Endothelial cell of umbilical vein (primary cell): ENCODE data around the gene FBXW4. TPM values are rescaled to one million over a fixed set of nuclear protein-coding genes. Genes with fewer than 3 reads are reported as not detected.

Source experiments
- BruUV-seq: library from RNA; stranded (reverse); fragments of 400-500 nt; replicated peaks from 2 replicates; lab custom pipeline; 2021; lab: Mats Ljungman, UMichigan
- CTCF ChIA-PET: fragments of 300-600, 350-600 bp; sonication (Branson Sonifier 250); formaldehyde crosslinking; loops from one replicate; lab custom pipeline; 2021; ENCODE audit warnings: antibody characterized with exemption, inconsistent platforms; lab: Charles Lee
- POLR2A ChIA-PET: fragments of 300-600, 350-600 bp; sonication (Branson Sonifier 250); formaldehyde crosslinking; loops from one replicate; lab custom pipeline; 2021; ENCODE audit warnings: antibody characterized with exemption, inconsistent platforms; lab: Charles Lee
- DNase-seq: peaks from one replicate; pipeline ENCODE4 v3.0.0-alpha.2; 2011; ENCODE audit warnings: low read depth, low spot score
- FAIRE-seq: peaks from 2 replicates; lab custom pipeline; 2011; peaks lifted over from hg19 to GRCh38; lab: Jason Lieb, UNC
- H2AFZ ChIP-seq: 2 replicates; pipeline ENCODE4 v1.6.0; 2012; ENCODE audit warnings: low read depth, low read length, control low read depth, inconsistent platforms
- H3K27ac ChIP-seq: 2 replicates; pipeline ENCODE4 v1.5.1; 2011; ENCODE audit warnings: low read depth, mild to moderate bottlenecking, control low read depth, low read length, moderate library complexity; ENCODE audit not compliant: insufficient read depth
- H3K27me3 ChIP-seq, 2 experiments: 2 replicates each; pipeline versions ENCODE4 v1.6.0 to v1.6.1; 2011; ENCODE audit warnings: low read length in 2 of 2, mixed read lengths in 1 of 2; ENCODE audit not compliant: control insufficient read depth in 2 of 2, insufficient read depth in 2 of 2
- H3K36me3 ChIP-seq, 2 experiments: 2 replicates in 1 of 2; 3 replicates in 1 of 2; pipeline ENCODE4 v1.5.1; 2011; ENCODE audit warnings: low read length in 2 of 2, mild to moderate bottlenecking in 1 of 2, moderate library complexity in 1 of 2; ENCODE audit not compliant: control insufficient read depth in 2 of 2, insufficient read depth in 2 of 2; ENCODE audit errors: extremely low read depth in 1 of 2
- H3K4me1 ChIP-seq: 3 replicates; pipeline ENCODE4 v1.5.1; 2011; ENCODE audit warnings: mild to moderate bottlenecking, low read length; ENCODE audit not compliant: control insufficient read depth, insufficient read depth; ENCODE audit errors: extremely low read depth
- H3K4me2 ChIP-seq: 2 replicates; pipeline ENCODE4 v1.6.1; 2011; ENCODE audit warnings: low read length, control low read depth, mixed read lengths; ENCODE audit not compliant: insufficient read depth
- H3K4me3 ChIP-seq, 3 experiments: fragments of 200-600 bp in 1 of 3; sonication (generic), shearing (Covaris generic) in 1 of 3; replicated peaks in 1 of 3; 2 replicates each; pipeline ENCODE4 v1.5.1; 2011 to 2016; ENCODE audit warnings: control low read depth in 3 of 3, low read length in 3 of 3, mild to moderate bottlenecking in 2 of 3, inconsistent platforms in 1 of 3, low read depth in 1 of 3, moderate library complexity in 1 of 3; ENCODE audit not compliant: insufficient read depth in 1 of 3
- H3K79me2 ChIP-seq: 2 replicates; pipeline ENCODE4 v1.6.0; 2012; ENCODE audit warnings: low read length, inconsistent platforms; ENCODE audit not compliant: control insufficient read depth, insufficient read depth
- H3K9ac ChIP-seq: replicated peaks from 2 replicates; pipeline ENCODE3; 2011; ENCODE audit warnings: low read length, control low read depth; ENCODE audit not compliant: insufficient read depth; ENCODE audit errors: extremely low read depth
- H3K9me1 ChIP-seq: replicated peaks from 3 replicates; pipeline ENCODE4 v1.6.0; 2011; ENCODE audit warnings: mild to moderate bottlenecking, low read length; ENCODE audit not compliant: control insufficient read depth, insufficient read depth; ENCODE audit errors: extremely low read depth
- H3K9me3 ChIP-seq: replicated peaks from 2 replicates; pipeline ENCODE4 v1.5.1; 2012; ENCODE audit warnings: low read length, inconsistent platforms; ENCODE audit not compliant: control insufficient read depth, insufficient read depth
- H4K20me1 ChIP-seq: replicated peaks from 2 replicates; pipeline ENCODE3; 2011; ENCODE audit warnings: mild to moderate bottlenecking, low read length; ENCODE audit not compliant: control insufficient read depth, insufficient read depth; ENCODE audit errors: extremely low read depth
- CTCF ChIP-seq, 2 donors: IDR thresholded peaks; 1 replicate in 1 of 2; 2 replicates in 1 of 2; pipeline ENCODE4 v1.5.1; 2011; ENCODE audit warnings: low read length in 2 of 2, mild to moderate bottlenecking in 2 of 2, moderate library complexity in 2 of 2, control low read depth in 1 of 2, inconsistent platforms in 1 of 2, low read depth in 1 of 2; ENCODE audit not compliant: insufficient read depth in 1 of 2; ENCODE audit errors: extremely low read depth in 1 of 2
- EZH2 ChIP-seq: IDR thresholded peaks from 2 replicates; pipeline ENCODE4 v1.6.1; 2012; ENCODE audit warnings: borderline replicate concordance, low read depth, mild to moderate bottlenecking, moderate library complexity, low read length, inconsistent platforms; ENCODE audit not compliant: severe bottlenecking
- FOS ChIP-seq: IDR thresholded peaks from 2 replicates; pipeline ENCODE4 v1.6.1; 2011; ENCODE audit warnings: mild to moderate bottlenecking, low read length, moderate library complexity, borderline replicate concordance; ENCODE audit not compliant: insufficient read depth
- GATA2 ChIP-seq: IDR thresholded peaks from 2 replicates; pipeline ENCODE4 v1.7.0; 2011; ENCODE audit warnings: low read depth, mild to moderate bottlenecking, moderate library complexity, mixed read lengths, low read length; ENCODE audit not compliant: insufficient read length, insufficient read depth
- JUN ChIP-seq: IDR thresholded peaks from 2 replicates; pipeline ENCODE4 v1.6.1; 2011; ENCODE audit warnings: borderline replicate concordance, low read depth; ENCODE audit not compliant: insufficient read length, insufficient read depth
- MYC ChIP-seq: IDR thresholded peaks from one replicate; pipeline ENCODE4 v1.6.1; 2011; ENCODE audit warnings: mild to moderate bottlenecking, low read depth, low read length
- POLR2A ChIP-seq: IDR thresholded peaks from 2 replicates; pipeline ENCODE4 v1.6.1; 2012; ENCODE audit warnings: low read depth, mild to moderate bottlenecking, control low read depth, low read length
- POLR2AphosphoS5 ChIP-seq: IDR thresholded peaks from 2 replicates; pipeline ENCODE4 v1.6.1; 2012; ENCODE audit warnings: low read depth, mild to moderate bottlenecking, control low read depth, low read length, moderate library complexity; ENCODE audit not compliant: insufficient read depth
- dilution Hi-C: fragments of 300-500 bp; cut with MboI; formaldehyde crosslinking; loops from one replicate; pipeline ENCODE4 v1.15.0; 2019; ENCODE audit warnings: low sequenced_read_pairs; ENCODE audit not compliant: extremely low pct_ligation_motif_present
- intact Hi-C: fragments of 100-400 bp; cut with micrococcal nuclease; formaldehyde crosslinking; loops from one replicate; pipeline ENCODE4 v1.10.0; 2022
- polyA plus RNA-seq, 4 experiments: library from polyadenylated mRNA; depleted of rRNA in 3 of 4; stranded (reverse) in 3 of 4; unstranded in 1 of 4; fragments of >200 nt; gene quantifications; 2 replicates each; pipeline versions ENCODE4 v1.2.1 to v1.2.3, GENCODE V29; 2011 to 2012; ENCODE audit warnings: missing spikeins in 1 of 4
- total RNA-seq: library from RNA; stranded (reverse); gene quantifications from 2 replicates; pipeline ENCODE4 v1.2.3, GENCODE V29; 2021
- TF ChIP-seq, protein P1 (sequence below): IDR thresholded peaks from 2 replicates; pipeline ENCODE4 v1.6.1; 2011; ENCODE audit not compliant: insufficient read depth, insufficient read length

Gene FBXW4
- total and polyA plus RNA-seq, 2 donors (not counting 3 experiments of a cell fraction or from before 2014, with no cell fraction given) = 20.8 to 21.1 TPM

- H3K9me1 ChIP-seq = no peaks in the 10 kb centered on the region
- no peak for TF ChIP-seq POLR2A
- TF ChIP-seq MYC = no peak
- TF ChIP-seq, protein P1, sequence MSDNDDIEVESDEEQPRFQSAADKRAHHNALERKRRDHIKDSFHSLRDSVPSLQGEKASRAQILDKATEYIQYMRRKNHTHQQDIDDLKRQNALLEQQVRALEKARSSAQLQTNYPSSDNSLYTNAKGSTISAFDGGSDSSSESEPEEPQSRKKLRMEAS = no peak
- no peak for TF ChIP-seq POLR2AphosphoS5
- TF ChIP-seq GATA2 = no peak
- no peak for TF ChIP-seq JUN
- no peak for TF ChIP-seq FOS
- TF ChIP-seq EZH2 = no peak
- TF ChIP-seq CTCF (IDR thresholded peaks at IDR 0.05; ENCODE audit: extremely low read depth in 1 of 2, insufficient read depth in 1 of 2, low read depth in 1 of 2, low read length in 2 of 2) = no peak
- H3K79me2 ChIP-seq = no peaks in the 10 kb centered on the region
- no peak overlapping the region for H3K4me2 ChIP-seq
- H3K4me1 ChIP-seq = no peaks in the 10 kb centered on the region
- no peaks in the 10 kb centered on the region for H3K27me3 ChIP-seq
- H3K9ac ChIP-seq = no peak overlapping the region
- no peak overlapping the region for H3K4me3 ChIP-seq
- DNase-seq = no peak
- no peak overlapping the region for H3K27ac ChIP-seq
- ChIA-PET CTCF (no interaction called here), POLR2A (no interaction called here)
- intact Hi-C loops (no loop called here), dilution Hi-C loops (no loop called here)
- FAIRE-seq = no peak
- H3K36me3 ChIP-seq = peaks cover 2 to 13% of the 10 kb centered on the region in 2 experiments
- no peaks in the 10 kb centered on the region for H3K9me3 ChIP-seq
- no TSS peak for BruUV-seq
- no peaks in the 10 kb centered on the region for H4K20me1 ChIP-seq
- H2AFZ ChIP-seq = no peak overlapping the region
Observed at GRCh38 chr10:101672536-101672935, 22.4 kb downstream of the FBXW4 start.
